ENCODE results near the gene REM1.

REM1 gene

GRCh38 chr20:31490752-31491151 is 15.7 kb downstream of the REM1 start:
- TF ChIP-seq MYC (IDR thresholded peaks at IDR 0.05; ENCODE audit: low read depth, low read length), result no peak
- TF ChIP-seq MAX (IDR thresholded peaks at IDR 0.05; ENCODE audit: low read depth, low read length), result no peak
- TF ChIP-seq, protein P1, sequence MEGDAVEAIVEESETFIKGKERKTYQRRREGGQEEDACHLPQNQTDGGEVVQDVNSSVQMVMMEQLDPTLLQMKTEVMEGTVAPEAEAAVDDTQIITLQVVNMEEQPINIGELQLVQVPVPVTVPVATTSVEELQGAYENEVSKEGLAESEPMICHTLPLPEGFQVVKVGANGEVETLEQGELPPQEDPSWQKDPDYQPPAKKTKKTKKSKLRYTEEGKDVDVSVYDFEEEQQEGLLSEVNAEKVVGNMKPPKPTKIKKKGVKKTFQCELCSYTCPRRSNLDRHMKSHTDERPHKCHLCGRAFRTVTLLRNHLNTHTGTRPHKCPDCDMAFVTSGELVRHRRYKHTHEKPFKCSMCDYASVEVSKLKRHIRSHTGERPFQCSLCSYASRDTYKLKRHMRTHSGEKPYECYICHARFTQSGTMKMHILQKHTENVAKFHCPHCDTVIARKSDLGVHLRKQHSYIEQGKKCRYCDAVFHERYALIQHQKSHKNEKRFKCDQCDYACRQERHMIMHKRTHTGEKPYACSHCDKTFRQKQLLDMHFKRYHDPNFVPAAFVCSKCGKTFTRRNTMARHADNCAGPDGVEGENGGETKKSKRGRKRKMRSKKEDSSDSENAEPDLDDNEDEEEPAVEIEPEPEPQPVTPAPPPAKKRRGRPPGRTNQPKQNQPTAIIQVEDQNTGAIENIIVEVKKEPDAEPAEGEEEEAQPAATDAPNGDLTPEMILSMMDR (IDR thresholded peaks at IDR 0.05; ENCODE audit: low read depth, low read length), result no peak
- TF ChIP-seq POLR2A (IDR thresholded peaks at IDR 0.05; ENCODE audit: extremely low read depth, insufficient read length), result no peak
- DNase-seq (ENCODE audit: low read depth), result no peak
- H3K4me3 ChIP-seq (ENCODE audit: low read depth, low read length), result no peak overlapping the region

- H3K4me3 ChIP-seq (ENCODE audit: low read depth, low read length), result no peak overlapping the region
- TF ChIP-seq MYC (IDR thresholded peaks at IDR 0.05; ENCODE audit: low read depth, low read length), result no peak
- TF ChIP-seq, protein P1 (IDR thresholded peaks at IDR 0.05; ENCODE audit: low read depth, low read length), result peak; percentile 40
- peak; percentile 44 for DNase-seq (ENCODE audit: low read depth)
Observed at GRCh38 chr20:31494131-31494530, 19.0 kb downstream of the REM1 start.

DNA sequence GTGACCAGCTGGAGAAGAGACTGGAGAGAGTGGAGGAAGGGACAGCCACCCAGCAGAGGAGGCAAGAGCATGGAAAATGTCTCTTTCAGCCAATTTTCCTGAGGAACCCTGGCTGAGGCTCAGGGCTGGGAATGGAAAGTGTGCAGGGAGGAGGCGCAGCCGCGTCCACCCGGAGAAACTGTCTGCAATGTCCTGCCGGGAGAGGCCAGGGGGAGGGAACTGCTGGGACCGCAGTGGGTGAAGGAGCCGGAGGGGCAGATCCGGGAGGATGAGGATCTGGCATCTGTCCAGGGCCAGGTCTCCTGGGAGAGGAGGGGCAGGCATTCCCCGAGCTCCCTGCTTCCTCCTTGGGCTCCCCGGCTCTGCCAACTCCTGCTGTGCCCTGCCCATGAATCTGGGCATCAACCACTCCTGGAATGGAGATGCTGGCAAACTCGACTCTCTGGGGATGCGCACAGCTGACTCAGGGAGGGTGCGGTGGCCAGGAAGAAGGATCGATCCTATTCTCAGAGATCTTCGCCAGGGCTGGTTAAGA is 21.7 kb downstream of the REM1 start:
- no peak overlapping the region for H3K4me3 ChIP-seq (ENCODE audit: low read depth, low read length)
- no peak for DNase-seq (ENCODE audit: low read depth)
- TF ChIP-seq POLR2A (IDR thresholded peaks at IDR 0.05; ENCODE audit: extremely low read depth, insufficient read length) (no peak), MYC (IDR thresholded peaks at IDR 0.05; ENCODE audit: low read depth, low read length) (no peak), MAX (IDR thresholded peaks at IDR 0.05; ENCODE audit: low read depth, low read length) (no peak)
- TF ChIP-seq, protein P1 (IDR thresholded peaks at IDR 0.05; ENCODE audit: low read depth, low read length), result no peak

GRCh38 chr20:31497838-31498540 is 22.9 kb downstream of the REM1 start:
- no peak for DNase-seq (ENCODE audit: low read depth)
- H3K4me3 ChIP-seq (ENCODE audit: low read depth, low read length), result no peak overlapping the region
- TF ChIP-seq MYC (IDR thresholded peaks at IDR 0.05; ENCODE audit: low read depth, low read length) (no peak), MAX (IDR thresholded peaks at IDR 0.05; ENCODE audit: low read depth, low read length) (no peak)
- TF ChIP-seq, protein P1 (IDR thresholded peaks at IDR 0.05; ENCODE audit: low read depth, low read length), result no peak

GRCh38 chr20:31500527-31500926 is 25.4 kb downstream of the REM1 start:
- DNase-seq (ENCODE audit: low read depth), result no peak
- no peak overlapping the region for H3K4me3 ChIP-seq (ENCODE audit: low read depth, low read length)
- TF ChIP-seq POLR2A (IDR thresholded peaks at IDR 0.05; ENCODE audit: extremely low read depth, insufficient read length) (no peak), MAX (IDR thresholded peaks at IDR 0.05; ENCODE audit: low read depth, low read length) (no peak), MYC (IDR thresholded peaks at IDR 0.05; ENCODE audit: low read depth, low read length) (no peak)
- TF ChIP-seq, protein P1 (IDR thresholded peaks at IDR 0.05; ENCODE audit: low read depth, low read length), result no peak

Data from NB4 (cell line).